ENCODE measurements around the gene ALPG.

ALPG gene

GRCh38 chr2:232434563-232435374 lies 28.1 kb downstream of the ALPG start:
- DNase-seq (no peak), ATAC-seq (ENCODE audit: insufficient read depth, low read depth) (no peak)
- Histone ChIP-seq H3K27me3 (ENCODE audit: insufficient read depth, low read length, poor library complexity) (no peaks in the 10 kb centered on the region), H3K4me2 (ENCODE audit: insufficient read depth, low read length) (no peak overlapping the region), H2AFZ (ENCODE audit: low read depth, low read length) (no peak overlapping the region), H3K4me3 (ENCODE audit: low read depth in 1 of 2, low read length in 2 of 2) (no peak overlapping the region), H3K27ac (ENCODE audit: low read length) (no peak overlapping the region), H3K36me3 (ENCODE audit: insufficient read depth, low read length) (no peaks in the 10 kb centered on the region), H3K4me1 (ENCODE audit: insufficient read depth, low read length) (no peaks in the 10 kb centered on the region), H3K79me2 (ENCODE audit: insufficient read depth, low read length) (no peaks in the 10 kb centered on the region), H3K9me3 (ENCODE audit: insufficient read depth, low read length, severe bottlenecking) (no peaks in the 10 kb centered on the region), H3K9ac (ENCODE audit: low read depth, low read length) (no peak overlapping the region), H4K20me1 (ENCODE audit: insufficient read depth, low read length) (no peaks in the 10 kb centered on the region)
- TF ChIP-seq EZH2 (IDR thresholded peaks at IDR 0.05; ENCODE audit: borderline replicate concordance, low read depth, low read length, severe bottlenecking) (no peak), CTCF (IDR thresholded peaks at IDR 0.05; ENCODE audit: borderline replicate concordance, extremely low read depth, low read length, poor library complexity, severe bottlenecking) (no peak)

GRCh38 chr2:232435375-232435648 lies 28.7 kb downstream of the ALPG start:
- Histone ChIP-seq H3K27me3 (ENCODE audit: insufficient read depth, low read length, poor library complexity) (no peaks in the 10 kb centered on the region), H3K9me3 (ENCODE audit: insufficient read depth, low read length, severe bottlenecking) (no peaks in the 10 kb centered on the region), H3K36me3 (ENCODE audit: insufficient read depth, low read length) (no peaks in the 10 kb centered on the region), H3K9ac (ENCODE audit: low read depth, low read length) (no peak overlapping the region), H3K27ac (ENCODE audit: low read length) (no peak overlapping the region), H3K4me1 (ENCODE audit: insufficient read depth, low read length) (peaks cover 2% of the 10 kb centered on the region; the same call in 1 of the 2 replicates), H3K4me3 (ENCODE audit: low read depth in 1 of 2, low read length in 2 of 2) (no peak overlapping the region), H4K20me1 (ENCODE audit: insufficient read depth, low read length) (no peaks in the 10 kb centered on the region), H2AFZ (ENCODE audit: low read depth, low read length) (no peak overlapping the region), H3K79me2 (ENCODE audit: insufficient read depth, low read length) (no peaks in the 10 kb centered on the region), H3K4me2 (ENCODE audit: insufficient read depth, low read length) (no peak overlapping the region)
- no peak for ATAC-seq (ENCODE audit: insufficient read depth, low read depth)
- no peak for DNase-seq
- no peak for TF ChIP-seq EZH2 (IDR thresholded peaks at IDR 0.05; ENCODE audit: borderline replicate concordance, low read depth, low read length, severe bottlenecking)
- no peak for TF ChIP-seq CTCF (IDR thresholded peaks at IDR 0.05; ENCODE audit: borderline replicate concordance, extremely low read depth, low read length, poor library complexity, severe bottlenecking)

GRCh38 chr2:232435805-232436204 lies 29.2 kb downstream of the ALPG start:
- no peak overlapping the region for H3K27ac ChIP-seq (ENCODE audit: low read length)
- no peak overlapping the region for H3K9ac ChIP-seq (ENCODE audit: low read depth, low read length)
- no peak overlapping the region for H3K4me2 ChIP-seq (ENCODE audit: insufficient read depth, low read length)
- TF ChIP-seq EZH2 (IDR thresholded peaks at IDR 0.05; ENCODE audit: borderline replicate concordance, low read depth, low read length, severe bottlenecking): no peak
- no peaks in the 10 kb centered on the region for H3K27me3 ChIP-seq (ENCODE audit: insufficient read depth, low read length, poor library complexity)
- no peaks in the 10 kb centered on the region for H3K79me2 ChIP-seq (ENCODE audit: insufficient read depth, low read length)
- no peaks in the 10 kb centered on the region for H4K20me1 ChIP-seq (ENCODE audit: insufficient read depth, low read length)
- H3K4me1 ChIP-seq (ENCODE audit: insufficient read depth, low read length): peaks cover 4% of the 10 kb centered on the region; the same call in 1 of the 2 replicates
- no peak overlapping the region for H3K4me3 ChIP-seq (ENCODE audit: low read depth in 1 of 2, low read length in 2 of 2)
- DNase-seq (no peak), ATAC-seq (ENCODE audit: insufficient read depth, low read depth) (no peak)
- H2AFZ ChIP-seq (ENCODE audit: low read depth, low read length): no peak overlapping the region
- no peaks in the 10 kb centered on the region for H3K9me3 ChIP-seq (ENCODE audit: insufficient read depth, low read length, severe bottlenecking)
- no peaks in the 10 kb centered on the region for H3K36me3 ChIP-seq (ENCODE audit: insufficient read depth, low read length)

GRCh38 chr2:232436381-232437194 lies 29.9 kb downstream of the ALPG start:
- Histone ChIP-seq H2AFZ (ENCODE audit: low read depth, low read length) (no peak overlapping the region), H3K9me3 (ENCODE audit: insufficient read depth, low read length, severe bottlenecking) (no peaks in the 10 kb centered on the region), H3K27ac (ENCODE audit: low read length) (no peak overlapping the region), H3K79me2 (ENCODE audit: insufficient read depth, low read length) (no peaks in the 10 kb centered on the region), H3K4me3 (ENCODE audit: low read depth in 1 of 2, low read length in 2 of 2) (no peak overlapping the region), H3K4me1 (ENCODE audit: insufficient read depth, low read length) (peaks cover 4% of the 10 kb centered on the region; the same call in 1 of the 2 replicates), H3K27me3 (ENCODE audit: insufficient read depth, low read length, poor library complexity) (no peaks in the 10 kb centered on the region), H4K20me1 (ENCODE audit: insufficient read depth, low read length) (no peaks in the 10 kb centered on the region), H3K36me3 (ENCODE audit: insufficient read depth, low read length) (no peaks in the 10 kb centered on the region), H3K9ac (ENCODE audit: low read depth, low read length) (no peak overlapping the region), H3K4me2 (ENCODE audit: insufficient read depth, low read length) (no peak overlapping the region)
- no peak for ATAC-seq (ENCODE audit: insufficient read depth, low read depth)
- TF ChIP-seq CTCF (IDR thresholded peaks at IDR 0.05; ENCODE audit: borderline replicate concordance, extremely low read depth, low read length, poor library complexity, severe bottlenecking) (no peak), EZH2 (IDR thresholded peaks at IDR 0.05; ENCODE audit: borderline replicate concordance, low read depth, low read length, severe bottlenecking) (no peak)
- no peak for DNase-seq

Measured in DND-41 (cell line).